DMS114 treated with DMSO at 0.1 percent for 48 hours (cell line): ENCODE measurements around the gene ABTB1.
"Not testable (repeated sequence)": the region's sequence is repeated elsewhere in the genome, so short reads cannot be mapped to it uniquely, and the experiment has no call there.

Source experiments
- DNase-seq: peaks from one replicate; lab custom pipeline; 2025; ENCODE audit not compliant: unreplicated experiment; lab: John Stamatoyannopoulos, UW

The ABTB1 gene

DNA sequence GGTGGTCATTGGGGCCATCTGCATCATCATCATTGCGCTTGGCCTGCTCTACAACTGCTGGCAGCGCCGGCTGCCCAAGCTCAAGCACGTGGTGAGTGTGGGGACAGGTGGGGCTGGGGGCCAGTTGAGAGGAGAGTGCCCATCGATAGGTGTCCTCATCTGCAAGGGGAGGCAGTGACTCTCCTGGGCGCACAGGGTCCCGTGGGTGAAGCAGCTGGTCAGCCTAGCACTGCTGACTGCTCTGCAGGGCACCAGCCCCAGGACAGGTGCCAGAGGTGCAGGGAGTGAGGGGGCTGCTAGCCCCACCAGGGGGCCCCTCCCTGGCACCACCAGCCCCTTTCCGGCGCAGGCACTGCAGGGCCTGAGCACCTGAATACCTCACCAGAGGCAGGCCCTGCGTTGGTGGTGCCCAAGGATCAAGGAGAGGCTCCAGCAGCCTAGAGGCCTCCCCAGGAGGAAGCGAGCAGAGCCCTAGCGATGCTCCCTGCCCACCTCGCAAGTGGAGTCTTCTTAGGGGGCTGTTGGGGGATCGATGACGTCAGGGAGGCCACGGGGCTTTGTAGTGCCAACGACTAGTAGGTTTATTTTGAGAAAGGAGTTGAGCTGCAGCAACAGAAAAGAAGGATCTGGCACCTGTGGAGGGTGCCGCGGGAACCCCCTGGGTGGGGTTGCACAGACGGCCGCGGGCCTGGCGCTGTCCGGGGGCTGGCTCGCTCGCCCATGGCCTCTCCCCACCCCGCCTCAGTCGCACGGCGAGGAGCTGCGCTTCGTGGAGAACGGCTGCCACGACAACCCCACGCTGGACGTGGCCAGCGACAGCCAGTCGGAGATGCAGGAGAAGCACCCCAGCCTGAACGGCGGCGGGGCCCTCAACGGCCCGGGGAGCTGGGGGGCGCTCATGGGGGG, 976 bp upstream of the ABTB1 start:
- DNase-seq = no peak

DNA sequence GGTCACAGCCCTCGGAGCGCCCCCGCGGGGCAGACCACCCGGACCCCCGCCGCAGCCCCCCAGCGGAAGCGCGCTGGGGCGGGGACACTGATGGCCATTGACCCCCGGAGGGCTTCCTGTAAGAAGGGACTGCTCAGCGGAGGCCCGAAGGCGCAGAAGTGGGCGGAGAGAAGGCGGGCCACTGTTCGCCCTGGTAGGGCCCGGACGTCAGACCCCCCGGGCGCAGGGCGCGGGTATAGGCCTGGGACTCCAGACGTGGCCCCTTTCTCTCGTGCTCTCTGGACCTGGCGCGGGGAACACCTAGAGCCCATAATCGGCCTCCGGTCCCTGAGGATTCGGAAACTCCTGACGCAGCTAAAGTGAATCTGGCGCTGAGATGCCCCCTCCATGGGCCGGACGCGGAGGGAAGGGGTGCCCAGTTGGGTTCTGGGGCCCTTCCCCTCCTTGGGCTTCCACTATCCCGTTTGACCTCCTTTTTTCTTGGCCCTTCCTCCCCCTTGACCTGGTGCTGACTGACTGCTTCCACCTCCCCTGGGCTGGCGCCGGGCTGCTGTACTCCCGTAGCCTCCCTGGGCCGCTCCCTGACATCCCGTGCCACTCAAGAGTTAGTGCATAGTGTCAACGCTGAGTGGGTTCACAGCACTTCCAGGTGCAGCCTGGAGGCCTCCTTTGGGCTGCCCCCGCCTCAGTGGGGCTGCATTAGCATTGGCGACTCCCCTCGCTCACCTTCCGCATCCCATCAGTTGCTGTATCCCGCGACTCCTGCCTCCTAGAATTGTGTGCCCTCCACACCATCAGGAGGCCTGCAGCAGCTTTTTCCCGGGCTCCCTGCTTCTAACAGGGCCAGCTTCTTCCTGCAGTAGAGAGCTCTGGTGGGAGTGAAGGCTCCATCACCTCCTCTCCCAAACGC, 694 bp downstream of the ABTB1 start:
- DNase-seq = no peak

DNA sequence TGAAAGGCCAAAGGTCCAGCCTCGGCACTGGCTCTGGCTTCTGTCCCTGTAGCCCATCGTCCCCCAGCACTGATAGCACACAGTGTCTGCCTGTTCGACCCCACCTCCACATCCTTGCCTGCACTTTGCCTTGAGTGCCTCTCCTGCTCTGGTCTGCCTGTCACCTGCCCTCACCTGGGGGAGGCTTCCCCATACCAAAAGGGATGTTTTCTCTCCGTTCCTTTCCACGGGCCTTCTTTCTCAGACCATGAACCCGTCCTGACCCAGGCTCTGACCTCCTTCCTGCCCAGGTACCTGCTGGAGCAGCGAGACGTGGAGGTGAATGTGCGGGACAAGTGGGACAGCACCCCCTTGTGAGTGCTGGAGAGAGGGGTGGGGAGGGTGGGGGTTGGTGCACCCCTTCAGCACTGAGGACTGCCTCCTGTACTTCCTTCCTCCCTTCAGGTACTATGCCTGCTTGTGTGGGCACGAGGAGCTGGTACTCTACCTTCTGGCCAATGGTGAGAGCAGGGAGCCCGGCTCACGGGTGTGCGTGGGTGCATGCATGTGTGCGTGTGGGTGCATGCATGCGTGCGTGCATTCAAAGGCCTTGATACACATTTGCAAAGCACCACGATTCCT, 1.5 kb downstream of the ABTB1 start:
- no peak for DNase-seq

DNA sequence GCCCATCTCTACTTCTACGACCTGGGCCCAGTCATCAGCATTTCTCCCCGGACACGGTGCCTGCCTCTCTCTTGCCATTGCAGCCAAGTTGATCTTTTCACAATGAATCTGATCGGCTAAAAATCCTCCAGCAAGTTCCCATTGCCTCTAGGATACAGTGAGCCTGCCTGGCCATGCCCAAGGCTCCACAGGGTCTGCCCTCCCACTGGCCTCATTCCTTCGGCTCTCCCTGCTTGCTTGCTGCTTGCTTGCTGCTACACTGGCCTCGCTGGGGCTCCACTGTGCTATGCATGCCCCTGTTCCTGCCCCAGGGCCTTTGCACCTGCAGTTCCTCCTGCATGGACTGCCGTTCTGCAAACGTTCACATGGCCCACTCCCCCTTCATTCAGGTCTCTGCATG, 2.0 kb downstream of the ABTB1 start:
- no peak for DNase-seq

DNA sequence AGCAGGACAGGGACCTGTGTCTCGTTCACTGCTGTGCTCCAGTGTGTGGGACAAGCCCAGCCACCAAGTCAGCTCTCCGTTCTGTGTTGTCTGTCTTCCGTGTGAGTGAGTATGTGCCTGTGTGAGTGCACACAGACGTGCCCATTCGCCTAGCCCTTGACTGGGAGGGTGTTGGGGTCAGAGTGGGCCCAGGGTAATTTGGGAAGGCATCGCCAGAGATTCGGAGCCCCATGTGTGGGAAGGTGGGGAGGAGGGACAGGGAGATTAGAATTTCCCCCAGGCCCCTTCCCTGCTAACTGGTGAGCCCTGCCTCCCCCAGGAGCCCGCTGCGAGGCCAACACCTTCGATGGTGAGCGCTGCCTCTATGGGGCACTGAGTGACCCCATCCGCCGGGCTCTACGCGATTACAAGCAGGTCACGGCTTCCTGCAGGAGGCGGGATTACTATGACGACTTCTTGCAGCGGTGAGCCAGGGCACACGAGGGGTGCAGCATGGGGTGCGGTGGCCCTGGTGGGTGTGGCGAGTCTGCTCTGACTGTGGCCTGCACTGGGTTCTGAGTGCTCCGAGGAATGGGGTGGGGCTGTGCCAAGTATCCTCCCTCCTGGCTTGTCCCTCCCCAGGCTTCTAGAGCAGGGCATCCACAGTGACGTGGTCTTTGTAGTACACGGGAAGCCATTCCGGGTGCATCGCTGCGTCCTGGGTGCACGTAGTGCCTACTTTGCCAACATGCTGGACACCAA, 3.1 kb downstream of the ABTB1 start:
- DNase-seq = no peak

DNA sequence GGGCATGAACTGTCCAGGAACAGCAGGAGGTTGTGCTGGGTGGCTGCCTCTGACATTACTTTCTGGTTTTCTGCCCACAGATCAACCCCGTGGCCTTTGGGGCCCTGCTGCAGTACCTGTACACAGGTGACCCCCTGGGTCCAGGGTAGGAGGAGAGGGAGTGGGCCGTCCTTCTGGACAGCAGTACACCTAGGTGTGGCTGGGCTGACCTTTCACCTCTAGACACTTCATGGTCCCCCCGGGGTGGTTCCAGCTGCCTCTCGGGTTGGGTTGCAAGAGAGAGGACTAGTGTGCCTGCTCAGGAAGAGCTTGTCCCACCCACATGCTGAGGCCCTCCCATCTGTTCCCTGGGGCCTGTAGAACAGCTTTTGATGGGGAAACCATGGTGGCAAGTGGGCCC, 3.7 kb downstream of the ABTB1 start:
- no peak for DNase-seq

DNA sequence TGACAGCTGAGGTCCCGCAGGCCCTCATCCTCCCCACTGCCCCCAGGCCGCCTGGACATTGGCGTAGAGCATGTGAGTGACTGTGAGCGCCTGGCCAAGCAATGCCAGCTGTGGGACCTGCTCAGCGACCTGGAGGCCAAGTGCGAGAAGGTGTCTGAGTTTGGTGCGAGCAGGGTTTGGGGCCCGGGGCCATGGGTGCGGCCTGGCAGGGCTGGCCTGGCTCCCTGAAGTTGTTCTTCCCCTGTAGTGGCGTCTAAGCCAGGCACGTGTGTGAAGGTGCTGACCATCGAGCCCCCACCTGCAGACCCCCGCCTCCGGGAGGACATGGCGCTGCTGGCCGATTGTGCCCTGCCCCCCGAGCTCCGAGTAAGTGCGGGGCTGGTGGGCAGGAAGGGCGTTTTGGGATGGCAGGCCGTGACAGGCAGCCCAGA, 4.2 kb downstream of the ABTB1 start:
- DNase-seq = no peak

DNA sequence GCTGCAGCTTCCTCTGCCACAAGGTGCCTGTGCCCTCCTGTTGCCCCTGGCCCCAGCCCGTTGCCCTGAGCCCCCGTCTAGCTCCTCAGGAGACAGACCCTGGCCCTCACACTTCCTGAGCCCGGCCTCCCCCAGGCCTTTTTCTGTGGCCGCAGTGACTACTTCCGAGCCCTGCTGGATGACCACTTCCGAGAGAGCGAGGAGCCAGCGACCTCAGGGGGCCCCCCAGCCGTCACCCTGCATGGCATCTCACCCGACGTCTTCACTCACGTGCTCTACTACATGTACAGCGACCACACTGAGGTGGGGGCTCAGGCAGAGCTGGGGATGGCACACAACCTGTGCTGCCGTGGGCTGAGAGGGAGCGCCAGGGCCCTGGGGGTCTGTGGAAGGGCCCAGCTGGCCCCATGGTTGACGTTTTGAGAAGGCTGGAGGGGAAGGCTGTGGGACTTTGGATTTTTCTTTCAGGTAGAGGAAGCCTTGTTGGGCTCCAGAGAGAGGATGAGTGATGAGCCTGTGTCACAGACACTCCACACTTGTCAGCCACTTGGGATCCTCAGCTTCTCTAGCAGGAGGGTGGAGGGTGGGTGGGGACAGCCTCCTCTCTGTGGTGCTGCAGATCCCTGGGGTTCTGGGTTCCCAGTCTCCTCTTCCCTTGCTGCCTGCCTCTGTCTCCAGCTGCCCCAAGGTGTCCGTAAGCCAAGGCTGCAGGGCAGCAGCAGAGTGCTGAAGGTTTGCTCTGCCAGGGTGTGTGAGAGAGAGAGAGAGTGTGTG, 5.0 kb downstream of the ABTB1 start:
- no peak for DNase-seq

DNA sequence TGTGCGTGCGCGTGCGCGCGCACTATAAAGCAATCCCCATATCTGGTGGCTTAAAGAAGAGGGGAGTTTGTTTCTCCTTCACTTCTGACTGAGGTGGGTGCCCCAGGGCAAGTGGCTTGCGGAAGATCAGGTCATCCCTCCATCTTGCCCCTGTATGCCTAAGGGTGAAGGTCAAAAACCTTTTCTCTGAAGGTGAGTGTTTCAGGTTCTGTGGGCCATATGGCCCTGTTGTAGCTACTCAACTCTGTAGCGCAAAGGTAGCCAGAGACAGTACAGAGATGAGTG, 5.5 kb downstream of the ABTB1 start:
- no peak for DNase-seq

DNA sequence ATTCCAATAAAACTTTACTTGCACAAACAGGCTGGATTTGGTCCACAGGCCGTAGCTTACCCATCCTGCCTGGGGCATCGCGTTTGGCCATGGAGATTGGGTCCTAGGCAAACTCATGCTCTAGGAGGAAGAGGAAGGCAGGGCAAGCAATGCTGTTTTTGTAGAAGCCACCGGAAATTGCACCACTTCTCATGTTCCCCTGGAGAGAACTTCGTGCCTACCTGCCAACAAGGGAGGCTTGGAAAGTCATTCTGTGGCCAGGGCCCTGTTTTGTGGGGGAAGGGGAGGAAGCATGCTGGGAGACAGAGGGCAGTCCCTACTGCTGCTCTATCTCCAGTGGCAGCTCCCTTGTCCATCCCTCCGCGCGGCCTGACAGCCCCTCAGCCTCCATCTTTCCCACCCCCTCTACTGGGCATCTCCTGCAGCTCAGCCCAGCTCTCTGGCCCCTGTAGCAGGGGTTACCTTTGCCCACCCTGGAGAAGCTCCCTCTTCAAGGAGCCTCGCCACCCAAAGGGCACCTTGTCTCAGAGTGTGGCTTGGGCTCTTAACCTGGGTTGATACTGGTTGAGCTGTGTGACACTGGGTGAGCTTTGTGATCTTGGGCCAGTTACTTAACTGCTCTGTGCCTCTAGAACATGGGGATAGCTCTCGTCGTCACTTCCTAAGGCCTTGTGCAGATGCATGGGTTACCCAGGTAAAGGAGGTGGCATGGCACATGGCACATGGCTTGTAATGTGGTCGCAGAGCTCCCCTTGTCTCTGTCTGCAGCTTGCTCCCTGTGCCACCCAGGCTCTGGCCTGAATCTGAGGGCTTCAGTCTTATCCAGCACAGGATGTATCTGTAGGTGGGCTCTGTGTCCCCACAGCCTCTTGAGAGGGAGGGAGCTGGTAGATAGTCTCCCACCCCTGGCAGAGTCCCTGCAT, 6.1 kb downstream of the ABTB1 start:
- no peak for DNase-seq

DNA sequence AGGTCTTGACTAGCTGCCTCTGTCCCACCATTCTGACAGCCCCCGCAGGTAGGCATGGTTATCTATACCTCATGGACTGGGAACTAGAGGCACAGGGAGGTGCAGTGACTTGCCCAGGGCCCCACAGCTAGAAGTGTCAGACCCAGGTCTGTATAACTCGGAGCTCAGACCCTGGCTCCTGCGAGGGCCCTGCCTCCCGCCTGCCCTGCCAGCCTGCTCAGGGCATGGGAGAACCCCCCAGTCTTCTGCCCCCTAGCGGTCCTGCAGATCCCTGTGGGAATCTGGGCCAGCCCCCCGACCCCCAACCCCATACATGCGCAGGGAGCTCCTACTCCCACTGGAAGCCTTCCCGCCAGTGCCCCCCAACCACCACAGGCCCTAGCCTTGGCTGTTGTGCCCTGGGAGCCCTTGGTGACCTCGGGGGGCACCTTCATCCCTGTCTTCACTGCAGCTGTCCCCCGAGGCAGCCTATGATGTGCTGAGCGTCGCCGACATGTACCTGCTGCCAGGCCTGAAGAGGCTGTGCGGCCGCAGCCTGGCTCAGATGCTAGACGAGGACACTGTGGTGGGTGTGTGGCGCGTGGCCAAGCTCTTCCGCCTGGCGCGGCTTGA, 6.9 kb downstream of the ABTB1 start:
- no peak for DNase-seq

DNA sequence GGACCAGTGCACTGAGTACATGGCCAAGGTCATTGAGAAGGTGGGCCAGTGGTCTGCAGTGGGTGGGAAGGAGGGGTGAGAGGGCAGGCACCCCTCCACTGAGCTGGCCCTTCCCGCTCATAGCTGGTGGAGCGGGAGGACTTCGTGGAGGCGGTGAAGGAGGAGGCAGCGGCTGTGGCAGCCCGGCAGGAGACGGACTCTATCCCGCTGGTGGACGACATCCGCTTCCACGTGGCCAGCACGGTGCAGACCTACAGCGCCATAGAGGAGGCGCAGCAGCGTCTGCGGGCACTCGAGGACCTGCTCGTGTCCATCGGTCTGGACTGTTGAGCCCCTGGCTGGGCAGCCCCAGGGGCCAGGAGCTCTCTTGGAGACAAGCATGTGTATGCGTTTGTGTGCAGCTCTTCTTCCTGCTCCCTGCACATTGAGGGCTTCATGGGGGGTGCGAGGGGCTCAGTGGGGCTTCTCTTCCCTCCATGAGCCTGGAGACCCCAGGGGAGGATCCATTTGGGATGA, 7.5 kb downstream of the ABTB1 start:
- no peak for DNase-seq

DNA sequence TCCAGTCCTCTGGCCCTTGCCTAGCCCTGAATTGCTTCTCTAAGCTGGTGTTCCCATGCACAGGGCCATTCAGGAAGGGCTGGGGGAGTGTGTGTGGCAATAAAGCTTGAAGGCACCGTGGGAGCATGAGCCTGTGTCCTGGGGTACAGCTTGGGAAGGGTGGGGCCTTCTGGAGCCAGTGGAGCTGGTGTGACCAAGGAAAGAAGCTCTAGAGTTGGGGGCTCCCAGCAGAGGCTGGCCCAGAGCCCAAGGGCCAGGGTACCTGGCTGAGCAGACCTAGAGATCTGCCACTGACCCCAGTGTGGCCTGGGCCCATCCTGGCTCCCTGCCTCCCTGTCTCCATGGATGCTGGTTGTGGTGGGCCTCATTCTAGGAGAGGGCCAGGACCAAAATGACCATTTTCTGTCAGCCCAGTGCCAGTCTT, 8.1 kb downstream of the ABTB1 start:
- DNase-seq = no peak

DNA sequence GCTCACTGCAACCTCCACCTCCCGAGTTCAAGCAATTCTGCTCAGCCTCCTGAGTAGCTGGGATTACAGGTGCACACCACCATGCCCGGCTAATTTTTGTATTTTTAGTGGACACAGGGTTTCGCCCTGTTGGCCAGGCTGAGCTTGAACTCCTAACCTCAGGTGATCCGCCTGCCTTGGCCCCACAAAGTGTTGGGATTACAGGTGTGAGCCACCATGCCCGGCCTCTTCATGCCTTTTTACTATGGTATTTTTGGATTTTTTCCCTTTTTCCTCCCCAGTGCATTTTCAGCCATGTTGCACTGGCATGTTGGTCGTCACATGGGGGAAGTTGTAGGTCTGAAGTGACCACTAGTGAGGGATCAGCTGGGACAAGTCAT, 9.4 kb downstream of the ABTB1 start:
- DNase-seq = not testable (repeated sequence)

DNA sequence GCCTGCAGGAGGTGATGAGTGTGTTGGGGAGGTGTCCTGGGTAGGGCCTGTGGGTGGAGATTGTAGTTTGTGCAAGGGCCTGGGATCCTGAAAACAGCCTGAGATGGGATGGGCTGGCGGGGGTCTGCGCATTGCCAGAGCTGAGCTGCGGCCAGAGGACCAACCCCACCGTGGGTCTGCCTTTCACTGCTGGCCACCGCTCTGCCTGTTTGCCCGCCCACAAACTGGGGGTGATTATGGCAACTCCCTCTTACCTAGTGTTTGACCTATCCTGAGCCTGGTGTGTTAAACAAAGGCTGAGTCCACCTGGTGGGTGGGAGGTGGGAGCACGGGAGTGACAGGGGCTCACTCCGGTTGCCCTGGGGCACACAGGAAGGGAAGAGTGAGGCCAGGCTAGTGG, 9.8 kb downstream of the ABTB1 start:
- no peak for DNase-seq

DNA sequence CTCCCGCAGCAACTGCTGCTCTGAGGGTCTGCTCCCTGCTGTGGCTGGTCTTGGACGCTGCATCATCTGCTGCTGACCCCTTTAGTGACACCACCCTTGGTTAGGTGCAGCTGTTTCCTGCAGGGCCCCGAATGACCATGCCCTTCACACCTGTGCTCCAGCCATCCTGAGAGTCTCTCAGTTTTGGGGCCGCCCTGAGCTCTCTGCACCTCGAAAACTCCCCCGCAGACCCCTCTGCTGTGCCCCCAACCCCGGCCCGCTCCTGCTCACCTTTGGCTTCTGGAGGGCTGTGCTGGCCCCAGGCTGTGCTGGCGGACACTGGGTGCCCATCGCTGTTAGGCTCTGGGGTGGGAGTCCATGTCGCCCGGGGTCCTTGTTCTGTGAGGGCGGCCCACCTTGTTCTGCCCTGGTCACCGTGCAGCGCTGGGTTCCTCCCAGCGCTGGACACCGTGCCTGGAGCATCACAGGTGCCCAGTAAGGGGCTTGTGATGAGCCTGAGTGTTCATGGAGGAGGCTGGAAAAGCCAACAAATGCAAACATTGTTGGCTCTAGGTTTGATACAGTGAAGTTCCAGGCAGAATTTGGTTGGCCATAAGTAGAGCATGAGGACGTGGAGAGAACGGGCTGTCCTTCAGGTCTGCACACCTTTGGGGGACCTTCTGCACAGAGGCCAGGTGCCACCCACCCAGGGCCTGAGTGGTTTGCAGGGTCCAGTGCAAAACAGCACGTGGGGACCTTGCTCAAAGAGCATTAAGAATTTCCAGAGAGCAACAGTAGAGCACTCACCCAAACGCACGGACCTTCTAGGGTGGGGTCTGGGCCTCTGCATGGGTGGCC, 12.3 kb downstream of the ABTB1 start:
- DNase-seq = no peak

DNA sequence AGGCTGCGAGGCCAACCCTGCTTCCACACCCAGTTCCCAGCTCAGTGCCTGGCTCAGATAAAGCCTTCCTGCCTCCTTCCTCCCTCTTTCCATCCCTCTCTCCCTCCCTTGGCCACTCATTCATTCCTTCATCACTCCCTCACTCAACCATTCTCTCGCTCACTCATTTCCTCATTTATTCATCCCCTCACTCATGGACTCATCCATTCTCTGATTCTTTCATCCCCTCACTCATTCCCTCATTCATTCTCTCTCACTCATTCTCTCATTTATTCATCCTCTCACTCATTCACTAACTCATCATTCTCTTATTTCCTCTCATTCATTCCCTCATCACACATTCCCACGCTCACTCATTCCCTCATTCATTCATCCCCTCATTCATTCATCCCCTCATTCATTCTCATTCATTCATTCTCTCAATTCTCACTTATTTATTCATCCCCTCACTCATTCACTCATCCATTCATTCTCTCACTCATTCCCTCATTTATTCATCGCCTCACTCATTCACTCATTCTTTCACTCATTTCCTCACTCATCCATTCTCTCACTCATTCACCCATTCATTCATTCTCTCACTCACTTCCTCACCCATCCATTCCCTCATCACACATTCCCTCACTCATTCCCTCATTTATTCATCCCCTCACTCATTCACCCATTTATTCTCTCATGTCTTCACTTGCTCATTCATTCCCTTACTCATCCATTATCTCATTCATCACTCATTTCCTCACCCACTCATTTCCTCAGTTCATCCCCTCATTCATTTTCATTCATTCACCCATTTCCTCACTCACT, 13.2 kb downstream of the ABTB1 start:
- no peak for DNase-seq
